Smooth muscle cell (in vitro differentiated cells): Measurements from ENCODE around the gene TNIP1. TPM values are rescaled to one million over a fixed set of nuclear protein-coding genes. Genes with fewer than 3 reads are reported as not detected.

Experiments
- DNase-seq: peaks from one replicate; lab custom pipeline; 2025; ENCODE audit not compliant: unreplicated experiment; lab: John Stamatoyannopoulos, UW
- H2AFZ ChIP-seq: fragments of 200-600 bp; sonication (generic); 2 replicates; pipeline ENCODE4 v1.6.0; 2016; ENCODE audit warnings: antibody characterized with exemption, low read depth, mild to moderate bottlenecking
- H3F3A ChIP-seq: fragments of 200-600 bp; sonication (generic); 2 replicates; pipeline ENCODE4 v1.6.0; 2017; ENCODE audit warnings: antibody characterized with exemption, low read depth
- H3K27ac ChIP-seq: fragments of 200-600 bp; sonication (generic); 2 replicates; pipeline ENCODE4 v1.5.1; 2016; ENCODE audit warnings: low read depth, mild to moderate bottlenecking
- H3K27me3 ChIP-seq: fragments of 200-600 bp; sonication (generic); 2 replicates; pipeline ENCODE4 v1.6.1; 2016; ENCODE audit warnings: low read depth, mild to moderate bottlenecking
- H3K36me3 ChIP-seq: fragments of 200-600 bp; sonication (generic); 2 replicates; pipeline ENCODE4 v1.5.1; 2016; ENCODE audit warnings: low read depth
- H3K4me1 ChIP-seq: fragments of 200-600 bp; sonication (generic); 2 replicates; pipeline ENCODE4 v1.5.1; 2016; ENCODE audit warnings: low read depth
- H3K4me2 ChIP-seq: fragments of 200-600 bp; sonication (generic); 2 replicates; pipeline ENCODE4 v1.6.0; 2016; ENCODE audit warnings: mild to moderate bottlenecking
- H3K4me3 ChIP-seq: fragments of 200-600 bp; sonication (generic); 2 replicates; pipeline ENCODE4 v1.5.1; 2016; ENCODE audit warnings: mild to moderate bottlenecking
- H3K79me2 ChIP-seq: fragments of 200-600 bp; sonication (generic); 2 replicates; pipeline ENCODE4 v1.6.0; 2016; ENCODE audit warnings: low read depth, mild to moderate bottlenecking
- H3K9ac ChIP-seq: fragments of 200-600 bp; sonication (generic); 2 replicates; pipeline ENCODE4 v1.6.0; 2016; ENCODE audit warnings: low read depth
- H3K9me3 ChIP-seq: fragments of 200-600 bp; sonication (generic); replicated peaks from 2 replicates; pipeline ENCODE4 v1.5.1; 2016; ENCODE audit warnings: low read depth
- H4K20me1 ChIP-seq: fragments of 200-600 bp; sonication (generic); 2 replicates; pipeline ENCODE4 v1.6.0; 2016; ENCODE audit warnings: low read depth
- WGBS: methylation state at CpG from one replicate; pipeline ENCODE4 v1.1.7; 2016; ENCODE audit warnings: low lambda C conversion rate; 5-methylcytosine and 5-hydroxymethylcytosine counted together
- polyA plus RNA-seq: library from polyadenylated mRNA; unstranded; fragments of >200 nt; fragmentation: Nextera tagmentation; extraction: Ambion mirVana; gene quantifications from 2 replicates; pipeline ENCODE4 v1.2.1, GENCODE V29; 2016
- total RNA-seq: library from RNA; depleted of rRNA; stranded (reverse); fragments of >200 nt; gene quantifications from 2 replicates; pipeline ENCODE4 v1.2.3, GENCODE V29; 2014
- TF ChIP-seq, protein P1 (sequence below): fragments of 200-600 bp; sonication (generic); IDR thresholded peaks from 2 replicates; pipeline ENCODE4 v1.5.1; 2017; ENCODE audit warnings: borderline replicate concordance, mild to moderate bottlenecking, antibody characterized with exemption; ENCODE audit not compliant: insufficient read depth, poor library complexity, severe bottlenecking

TNIP1 gene
- total and polyA plus RNA-seq, 2 experiments from 2014 or later, result 51.4 to 73.7 TPM

GRCh38 chr5:151088986-151089385 lies 8.2 kb upstream of the TNIP1 start:
- no peak overlapping the region for H3K9ac ChIP-seq
- WGBS, result 92% methylated on average over 4 of the region's 4 CpGs
- no peaks in the 10 kb centered on the region for H3K79me2 ChIP-seq
- H3K27me3 ChIP-seq, result no peaks in the 10 kb centered on the region
- H3K4me2 ChIP-seq, result no peak overlapping the region
- no peaks in the 10 kb centered on the region for H3K9me3 ChIP-seq
- peaks cover 16% of the 10 kb centered on the region for H3F3A ChIP-seq
- H3K27ac ChIP-seq, result no peak overlapping the region
- no peaks in the 10 kb centered on the region for H4K20me1 ChIP-seq
- TF ChIP-seq, protein P1, sequence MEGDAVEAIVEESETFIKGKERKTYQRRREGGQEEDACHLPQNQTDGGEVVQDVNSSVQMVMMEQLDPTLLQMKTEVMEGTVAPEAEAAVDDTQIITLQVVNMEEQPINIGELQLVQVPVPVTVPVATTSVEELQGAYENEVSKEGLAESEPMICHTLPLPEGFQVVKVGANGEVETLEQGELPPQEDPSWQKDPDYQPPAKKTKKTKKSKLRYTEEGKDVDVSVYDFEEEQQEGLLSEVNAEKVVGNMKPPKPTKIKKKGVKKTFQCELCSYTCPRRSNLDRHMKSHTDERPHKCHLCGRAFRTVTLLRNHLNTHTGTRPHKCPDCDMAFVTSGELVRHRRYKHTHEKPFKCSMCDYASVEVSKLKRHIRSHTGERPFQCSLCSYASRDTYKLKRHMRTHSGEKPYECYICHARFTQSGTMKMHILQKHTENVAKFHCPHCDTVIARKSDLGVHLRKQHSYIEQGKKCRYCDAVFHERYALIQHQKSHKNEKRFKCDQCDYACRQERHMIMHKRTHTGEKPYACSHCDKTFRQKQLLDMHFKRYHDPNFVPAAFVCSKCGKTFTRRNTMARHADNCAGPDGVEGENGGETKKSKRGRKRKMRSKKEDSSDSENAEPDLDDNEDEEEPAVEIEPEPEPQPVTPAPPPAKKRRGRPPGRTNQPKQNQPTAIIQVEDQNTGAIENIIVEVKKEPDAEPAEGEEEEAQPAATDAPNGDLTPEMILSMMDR, result no peak
- DNase-seq, result no peak
- no peaks in the 10 kb centered on the region for H3K4me1 ChIP-seq
- H2AFZ ChIP-seq, result no peak overlapping the region
- H3K36me3 ChIP-seq, result no peaks in the 10 kb centered on the region
- H3K4me3 ChIP-seq, result no peak overlapping the region

- H4K20me1 ChIP-seq, result no peaks in the 10 kb centered on the region
- H3K4me2 ChIP-seq, result no peak overlapping the region
- no peaks in the 10 kb centered on the region for H3K27me3 ChIP-seq
- H2AFZ ChIP-seq, result no peak overlapping the region
- peaks cover 12% of the 10 kb centered on the region for H3F3A ChIP-seq
- WGBS, result 93% methylated on average over 7 of the region's 7 CpGs
- H3K27ac ChIP-seq, result peak overlapping the region; percentile 91
- H3K9me3 ChIP-seq, result no peaks in the 10 kb centered on the region
- H3K4me1 ChIP-seq, result peaks cover 3% of the 10 kb centered on the region
- H3K36me3 ChIP-seq, result no peaks in the 10 kb centered on the region
- H3K4me3 ChIP-seq, result no peak overlapping the region
- TF ChIP-seq, protein P1, result no peak
- no peak for DNase-seq
- H3K9ac ChIP-seq, result no peak overlapping the region
- H3K79me2 ChIP-seq, result no peaks in the 10 kb centered on the region
These were observed 6.7 kb upstream of the TNIP1 start for GRCh38 chr5:151087486-151087885.

GRCh38 chr5:151086905-151087360 lies 6.1 kb upstream of the TNIP1 start:
- Histone ChIP-seq H3K9ac (peak overlapping the region; percentile 76), H3K9me3 (no peaks in the 10 kb centered on the region), H3K4me3 (no peak overlapping the region), H3F3A (peaks cover 14% of the 10 kb centered on the region), H3K4me2 (peak overlapping the region; percentile 75), H3K4me1 (peaks cover 9% of the 10 kb centered on the region), H2AFZ (no peak overlapping the region), H3K79me2 (no peaks in the 10 kb centered on the region), H3K27ac (peak overlapping the region; percentile 91), H3K27me3 (no peaks in the 10 kb centered on the region), H4K20me1 (no peaks in the 10 kb centered on the region), H3K36me3 (no peaks in the 10 kb centered on the region)
- 65% methylated on average over 10 of the region's 10 CpGs for WGBS
- no peak for DNase-seq
- TF ChIP-seq, protein P1, result no peak

DNA sequence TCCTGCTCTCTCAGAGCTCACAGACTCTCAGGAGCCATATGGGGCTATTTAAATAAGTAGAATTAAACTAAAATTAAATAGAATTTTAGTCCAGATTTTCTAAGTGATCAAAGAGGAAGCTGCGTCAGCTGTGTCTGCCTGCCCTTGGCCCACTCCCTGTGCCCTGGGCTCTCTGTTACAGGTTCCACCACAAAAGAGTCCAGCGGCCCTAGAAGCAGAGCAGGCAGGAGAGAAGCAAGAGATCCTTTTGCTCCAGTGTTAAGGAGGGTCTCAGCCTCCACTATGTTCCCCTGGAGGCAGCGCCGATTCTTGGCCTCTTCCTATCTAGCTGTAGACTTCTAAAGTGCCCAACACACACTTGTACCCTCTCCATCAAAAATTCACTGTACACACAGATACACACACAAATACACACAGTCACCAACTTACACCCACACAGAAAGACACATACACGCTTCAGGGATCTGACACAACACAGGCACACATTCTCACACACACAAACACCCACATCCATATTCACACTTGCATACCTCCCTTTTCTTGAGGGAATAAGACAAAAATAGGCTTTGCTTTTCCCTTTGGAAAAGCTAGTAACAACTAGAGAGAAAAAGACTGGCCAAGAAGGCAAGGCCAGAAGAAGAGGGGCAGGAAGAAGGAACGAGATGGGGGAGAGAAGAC lies 5.5 kb upstream of the TNIP1 start:
- WGBS, result 79% methylated on average over 6 of the region's 6 CpGs
- Histone ChIP-seq H3K4me2 (peak overlapping the region; percentile 75), H3K27ac (peak overlapping the region; percentile 91), H3K4me3 (no peak overlapping the region), H2AFZ (no peak overlapping the region), H3F3A (peaks cover 14% of the 10 kb centered on the region), H3K79me2 (no peaks in the 10 kb centered on the region), H3K9me3 (no peaks in the 10 kb centered on the region), H4K20me1 (no peaks in the 10 kb centered on the region), H3K9ac (peak overlapping the region; percentile 76), H3K27me3 (no peaks in the 10 kb centered on the region), H3K4me1 (peaks cover 12% of the 10 kb centered on the region), H3K36me3 (no peaks in the 10 kb centered on the region)
- no peak for DNase-seq
- TF ChIP-seq, protein P1, result no peak
